ENCODE data around the gene HABP2. TPM values are rescaled to one million over a fixed set of nuclear protein-coding genes. Genes with fewer than 3 reads are reported as not detected.

HABP2 gene
- total and polyA plus RNA-seq, 9 of the 15 experiments (the other 6 are each of a cell fraction or from before 2014, with no cell fraction given) = 0.09 TPM; not detected in 8

- TF ChIP-seq RBFOX2 (IDR thresholded peaks at IDR 0.05; ENCODE audit: low read depth, low read length) = no peak
- TF ChIP-seq FOSL1 (tag; conservative IDR thresholded peaks at IDR 0.05) = no peak
These were observed 25.9 kb downstream of the HABP2 start (continued) for GRCh38 chr10:113578773-113579172.

GRCh38 chr10:113581092-113581491 is 28.2 kb downstream of the HABP2 start:
- Histone ChIP-seq H3K9me3 (replicated peaks; ENCODE audit: control insufficient read depth, insufficient read depth, low read depth, low read length) (no peaks in the 10 kb centered on the region), H3K36me3 (ENCODE audit: control insufficient read depth, insufficient read depth, low read length) (no peaks in the 10 kb centered on the region), H3K9ac (ENCODE audit: insufficient read depth in 1 of 2, low read depth in 2 of 2, low read length in 2 of 2) (no peak overlapping the region), H3K4me2 (ENCODE audit: insufficient read depth, low read length) (no peak overlapping the region), H4K20me1 (replicated peaks; ENCODE audit: control insufficient read depth, insufficient read depth, low read length) (no peaks in the 10 kb centered on the region; the same call in 1 of the 2 replicates), H3K27me3 (ENCODE audit: control insufficient read depth in 2 of 2, insufficient read depth in 2 of 2, low read length in 2 of 2) (no peaks in the 10 kb centered on the region; a peak in 1 of 5 replicates), H3K4me1 (replicated peaks in 1 of 2; ENCODE audit: control insufficient read depth in 2 of 2, insufficient read depth in 2 of 2, low read length in 2 of 2) (no peaks in the 10 kb centered on the region), H3K27ac (ENCODE audit: extremely low read depth, low read depth, low read length) (no peak overlapping the region), H2AFZ (ENCODE audit: low read depth, low read length) (no peak overlapping the region), H3K9me1 (ENCODE audit: control insufficient read depth, insufficient read depth, low read length) (no peaks in the 10 kb centered on the region), H3K79me2 (ENCODE audit: control insufficient read depth, insufficient read depth, low read length) (no peaks in the 10 kb centered on the region), H3K4me3 (no peak overlapping the region)
- BruUV-seq (replicated peaks) = no TSS peak
- CTCF ChIA-PET (ENCODE audit: low intra/inter-chr PET ratio) = no interaction called here
- 0% methylated on average over 1 of the region's 1 CpG for WGBS (ENCODE audit: insufficient coverage, low coverage, missing lambda C conversion rate)
- no peak for DNase-seq (ENCODE audit: extremely low read depth in 1 of 4, low spot score in 3 of 4)
- TF ChIP-seq ZNF407 (IDR thresholded peaks at IDR 0.05; ENCODE audit: low read depth) = no peak
- peak; percentile 95 for TF ChIP-seq ZFP36 (IDR thresholded peaks at IDR 0.05; ENCODE audit: low read depth, low read length, partially characterized antibody)
- intact Hi-C loops (cut with micrococcal nuclease) (no loop called here), in situ Hi-C loops (cut with MboI) (no loop called here)
- POLR2A ChIA-PET = no interaction called here
- no peak for ATAC-seq
- FAIRE-seq = no peak
